GM19463 (cell line): ENCODE results near the gene SETMAR.
"Not testable (repeated sequence)": the region's sequence is repeated elsewhere in the genome, so short reads cannot be mapped to it uniquely, and the experiment has no call there.

Experiments used
- ATAC-seq: cut with Tn5 transposase; IDR thresholded peaks from one replicate; pipeline ENCODE4 v1.9.1; 2021; ENCODE audit warnings: mild to moderate bottlenecking, moderate library complexity; ENCODE audit not compliant: unreplicated experiment

The SETMAR gene

DNA sequence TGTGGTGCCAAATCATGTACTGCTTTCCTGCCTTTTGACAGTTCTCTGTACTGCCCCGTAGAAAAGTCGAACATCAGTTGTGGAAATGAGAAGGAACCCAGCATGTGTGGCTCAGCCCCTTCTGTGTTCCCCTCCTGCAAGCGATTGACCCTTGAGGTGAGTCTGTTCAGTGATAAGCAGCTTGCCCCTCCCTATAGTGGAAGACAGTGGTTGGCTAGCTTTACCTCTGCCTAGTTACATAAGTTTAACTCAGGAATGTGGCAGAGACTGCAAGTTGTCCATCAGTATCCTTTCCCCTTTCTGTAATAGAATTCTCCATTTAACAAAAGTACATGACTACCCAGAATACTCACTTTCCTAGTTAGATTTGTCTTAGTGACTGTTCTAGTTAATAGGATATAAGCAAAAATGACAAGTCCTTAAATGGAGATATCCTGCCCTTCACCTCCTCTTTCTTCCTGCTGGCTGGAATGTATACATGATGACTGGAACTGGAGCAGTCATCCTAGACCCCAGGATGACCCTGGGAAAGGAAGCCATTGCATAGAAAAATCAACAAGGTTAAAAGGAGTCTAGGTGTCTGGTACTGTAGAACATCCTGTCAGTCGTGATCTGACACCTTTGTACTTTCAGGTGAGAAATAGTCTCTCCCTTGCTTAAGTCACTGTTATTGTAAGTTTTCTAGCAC is 10.6 kb downstream of the SETMAR start:
- ATAC-seq: no peak

DNA sequence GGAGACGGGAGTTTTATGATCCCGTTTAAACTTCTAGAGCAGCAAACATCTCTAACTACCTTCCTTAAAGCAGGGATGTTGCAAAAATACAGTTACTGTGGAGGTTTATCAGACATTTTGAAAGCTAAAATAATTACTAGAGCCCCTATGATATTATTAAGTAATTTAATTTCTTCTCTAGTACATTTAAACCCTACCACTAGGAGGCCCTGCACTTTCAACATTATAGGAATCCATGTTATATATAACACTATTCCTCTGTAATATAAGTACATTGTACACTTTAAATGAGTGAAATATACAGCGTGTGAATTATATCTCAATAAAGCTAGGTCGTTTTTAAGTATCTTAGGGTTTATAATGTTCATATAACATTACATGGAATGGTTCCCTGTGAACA is 11.5 kb downstream of the SETMAR start:
- ATAC-seq: no peak

GRCh38 chr3:4320096-4320911 is 17.1 kb downstream of the SETMAR start:
- ATAC-seq: no peak

DNA sequence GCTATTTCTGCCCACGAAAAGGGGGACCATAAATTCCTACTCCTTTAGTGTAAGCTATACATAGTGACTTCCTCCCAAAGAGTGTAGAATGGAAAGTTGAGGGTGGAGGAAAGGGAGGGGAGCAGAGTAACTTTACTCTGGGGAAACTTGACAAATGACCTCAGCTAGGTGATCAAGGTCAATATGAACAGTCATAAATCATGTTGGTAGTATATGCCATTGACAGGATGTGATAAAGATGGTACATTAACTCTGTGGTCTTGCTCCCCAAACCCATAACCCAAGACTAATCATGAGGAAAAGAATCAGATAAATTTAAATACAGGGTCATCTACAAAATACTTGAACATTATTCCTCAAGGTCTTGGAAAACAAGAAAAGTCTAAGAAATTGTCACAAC is 18.6 kb downstream of the SETMAR start:
- no peak for ATAC-seq

DNA sequence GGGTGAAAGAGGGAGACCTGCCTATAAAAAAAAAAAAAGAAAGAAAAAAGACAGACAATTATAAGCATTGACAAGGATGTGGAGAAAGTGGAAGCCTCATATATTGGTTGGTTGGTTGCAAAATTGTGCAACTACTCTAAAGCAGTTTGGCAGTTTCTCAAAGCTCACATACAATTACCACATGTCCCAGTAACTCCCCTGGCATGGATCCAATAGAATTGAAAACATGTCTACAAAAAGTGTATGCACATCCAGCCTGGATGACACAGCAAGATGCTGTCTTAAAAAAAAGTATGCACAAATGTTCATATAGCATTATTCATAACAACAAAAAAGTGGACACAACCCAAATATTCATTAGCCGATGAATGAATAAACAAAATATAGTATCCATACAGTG is 19.5 kb downstream of the SETMAR start:
- ATAC-seq: no peak

- no peak for ATAC-seq
Measured at GRCh38 chr3:4323246-4324027, 20.3 kb downstream of the SETMAR start.

DNA sequence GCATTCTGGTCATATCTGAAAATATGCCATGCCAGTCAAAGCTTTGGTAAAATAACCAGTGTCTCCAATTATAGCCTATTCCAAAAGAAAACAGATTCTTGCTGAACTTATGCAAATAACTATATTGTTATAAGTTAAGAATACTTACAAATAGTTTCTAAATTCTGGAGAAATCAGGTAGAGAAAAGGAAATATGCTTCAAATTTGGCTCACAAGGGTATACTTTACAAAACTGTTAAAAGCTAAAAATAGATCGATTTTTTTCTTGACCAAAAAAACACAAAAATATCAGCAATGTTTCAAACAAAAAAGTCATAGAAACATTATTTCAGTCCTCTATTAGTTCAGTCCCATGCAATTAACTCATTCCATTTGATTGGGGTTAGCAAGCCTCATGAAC is 23.7 kb downstream of the SETMAR start:
- no peak for ATAC-seq

DNA sequence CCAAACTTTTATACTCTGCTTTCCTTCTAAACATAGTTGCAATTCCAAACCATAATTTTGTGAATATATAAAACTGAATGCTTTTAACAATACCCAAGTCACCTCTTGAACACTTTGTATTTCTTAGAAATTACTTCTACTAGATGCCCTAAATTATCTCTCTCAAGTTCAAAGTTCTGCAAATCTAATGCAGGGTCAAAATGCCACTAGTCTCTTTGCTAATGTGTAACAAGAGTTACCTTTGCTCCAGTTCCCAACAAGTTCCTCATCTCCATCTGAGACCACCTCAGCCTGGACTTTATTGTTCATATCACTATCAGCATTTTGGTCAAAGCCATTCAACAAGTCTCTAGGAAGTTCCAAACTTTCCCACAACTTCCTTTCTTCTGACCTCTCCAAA is 26.6 kb downstream of the SETMAR start:
- not testable (repeated sequence) for ATAC-seq

DNA sequence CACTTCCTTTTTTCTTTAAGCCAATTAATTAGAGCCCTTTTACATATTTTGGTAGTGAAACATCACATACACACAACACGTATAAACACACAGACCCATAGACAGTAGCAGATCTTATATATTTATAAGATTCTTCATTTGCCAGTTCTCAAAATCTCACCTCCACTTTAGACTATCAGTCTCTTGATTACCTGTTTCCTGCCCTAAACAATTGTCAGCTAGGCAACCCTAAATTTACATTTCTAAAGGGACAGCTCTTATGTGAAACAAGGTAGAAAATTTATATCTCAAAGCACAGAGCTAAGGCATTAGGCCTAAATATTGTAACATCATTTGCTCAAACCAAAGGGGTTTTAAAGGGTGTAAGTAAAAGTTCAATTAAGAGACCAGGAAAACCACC is 28.9 kb downstream of the SETMAR start:
- ATAC-seq: no peak

- ATAC-seq: no peak
Measured at GRCh38 chr3:4332574-4332973, 29.4 kb downstream of the SETMAR start.

- no peak for ATAC-seq
Measured at GRCh38 chr3:4332991-4333390, 29.8 kb downstream of the SETMAR start.

GRCh38 chr3:4334548-4334947 is 31.4 kb downstream of the SETMAR start:
- ATAC-seq: no peak

GRCh38 chr3:4335840-4336562 is 32.8 kb downstream of the SETMAR start:
- no peak for ATAC-seq

GRCh38 chr3:4336850-4337546 is 33.8 kb downstream of the SETMAR start:
- ATAC-seq: no peak

DNA sequence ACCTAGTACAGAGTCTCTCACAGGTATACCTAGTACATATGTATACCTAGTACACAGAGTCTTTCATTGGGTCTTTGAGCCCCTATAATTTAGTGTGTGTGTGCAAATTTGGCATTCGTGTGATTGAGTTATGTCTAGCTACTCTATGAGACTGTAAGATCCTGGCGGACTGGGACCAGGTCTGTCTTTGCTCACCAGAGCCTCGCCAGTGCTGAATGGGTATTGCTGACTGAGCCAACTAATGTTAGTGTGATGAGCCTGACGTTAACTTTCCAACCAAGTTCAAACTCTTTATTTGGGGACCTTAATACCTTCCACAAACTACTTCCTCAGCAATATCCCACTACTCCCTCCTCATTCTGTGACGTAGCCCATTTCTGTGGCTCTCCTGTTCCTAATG is 35.6 kb downstream of the SETMAR start:
- no peak for ATAC-seq

DNA sequence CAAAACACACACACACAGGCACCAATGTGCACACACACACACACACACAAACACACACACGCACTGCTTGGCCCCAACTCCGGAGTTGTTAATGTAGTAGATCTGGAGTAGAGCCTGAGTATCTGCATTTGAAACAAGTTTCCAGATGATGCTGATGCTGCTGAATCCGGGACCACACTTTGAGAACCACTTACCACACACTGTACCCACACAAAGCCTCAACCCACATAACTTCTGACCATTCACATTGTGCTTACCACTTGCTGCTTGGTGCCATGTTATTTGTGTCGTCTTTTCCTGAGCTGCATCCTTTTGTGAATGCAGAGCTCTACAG is 36.9 kb downstream of the SETMAR start:
- ATAC-seq: no peak

GRCh38 chr3:4340411-4341335 is 37.5 kb downstream of the SETMAR start:
- no peak for ATAC-seq

DNA sequence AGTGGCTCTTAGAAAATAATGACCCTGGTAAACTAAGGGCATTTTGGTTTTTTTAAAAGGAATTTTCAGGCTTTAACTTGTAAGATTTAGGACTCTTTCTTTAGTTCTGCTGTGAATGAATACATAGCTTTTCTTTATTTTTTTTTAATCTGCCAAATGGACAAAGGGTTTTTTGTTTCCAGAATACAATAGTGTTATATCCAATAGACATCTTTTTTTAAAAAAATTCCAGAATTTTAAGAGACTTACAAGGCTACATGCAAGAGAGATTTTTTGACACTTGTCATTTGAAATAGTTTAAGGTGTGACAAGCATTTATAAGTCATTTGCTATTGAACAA is 38.1 kb downstream of the SETMAR start:
- no peak for ATAC-seq

DNA sequence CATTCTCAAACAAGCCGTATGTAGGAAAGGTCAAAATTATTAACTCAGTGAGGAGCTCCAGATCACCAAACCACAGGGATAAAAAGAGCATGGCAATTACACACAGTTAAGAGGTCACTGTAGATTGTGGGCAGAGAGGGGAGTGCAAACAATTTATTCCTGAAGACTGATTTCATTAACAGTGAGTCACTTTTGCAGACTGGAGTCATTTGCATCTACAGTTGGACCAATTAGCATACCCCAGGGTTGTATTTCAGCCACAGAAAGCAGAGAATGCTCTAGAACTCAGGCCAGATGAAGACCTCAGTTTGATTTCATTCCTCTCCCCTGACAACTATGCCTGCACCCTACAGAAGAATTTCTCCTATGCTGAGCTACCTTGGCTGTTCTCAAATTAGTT is 40.1 kb downstream of the SETMAR start:
- no peak for ATAC-seq

DNA sequence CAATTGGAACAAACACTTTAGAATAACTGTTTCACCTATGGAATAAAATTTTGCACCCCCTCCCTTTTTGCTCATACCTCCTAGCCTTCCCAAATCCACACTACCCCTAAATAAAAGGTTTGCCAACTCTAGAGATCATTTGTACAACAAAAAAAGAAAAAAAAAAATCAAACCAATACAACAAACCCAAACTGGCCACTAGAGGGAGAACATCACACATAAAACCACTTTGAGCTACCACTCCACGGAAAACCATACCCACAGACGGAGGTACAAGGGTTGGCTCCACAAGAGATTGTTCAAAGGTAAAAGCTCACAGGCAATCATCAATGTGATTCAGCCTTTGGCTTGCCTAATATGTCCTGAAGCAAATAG is 47.6 kb downstream of the SETMAR start:
- ATAC-seq: peak; percentile 86
